Measurements from ENCODE around the gene MPV17.
"Not testable (repeated sequence)": the region's sequence is repeated elsewhere in the genome, so short reads cannot be mapped to it uniquely, and the experiment has no call there.

MPV17 gene

GRCh38 chr2:27322301-27322765 is 564 bp downstream of the MPV17 start:
- no peak for DNase-seq

DNA sequence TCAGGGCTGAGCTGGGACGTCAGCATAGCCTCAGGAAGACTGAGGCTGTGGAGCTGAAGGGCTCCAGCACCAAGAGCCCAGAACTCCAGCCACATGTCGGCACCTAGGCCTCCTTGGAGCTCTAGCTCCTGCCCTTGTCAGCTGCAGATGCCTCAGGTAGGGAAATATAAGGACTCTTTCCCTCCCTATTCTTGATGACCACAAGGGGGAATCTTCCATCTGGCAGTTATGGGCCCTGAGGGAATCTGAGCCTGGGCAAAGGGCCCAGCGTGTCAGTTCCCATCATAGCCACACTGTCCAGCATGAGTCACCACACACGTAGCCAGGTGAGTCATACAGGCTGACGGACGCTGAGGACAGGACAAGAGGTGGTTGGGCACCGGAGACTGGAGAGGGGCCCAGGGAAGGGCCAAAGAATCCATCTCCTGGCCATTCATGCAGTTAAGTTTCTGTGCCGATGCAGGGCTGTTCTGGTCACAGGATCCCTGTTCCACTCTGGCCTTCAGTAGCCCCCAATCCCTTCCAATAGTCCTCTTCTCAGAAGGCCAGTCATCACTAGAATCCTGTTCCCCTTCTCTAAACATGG is 1.8 kb downstream of the MPV17 start:
- DNase-seq: no peak

GRCh38 chr2:27319839-27320238 is 3.1 kb downstream of the MPV17 start:
- DNase-seq: not testable (repeated sequence)

GRCh38 chr2:27316655-27317412 is 6.1 kb downstream of the MPV17 start:
- peak; percentile 37 for DNase-seq

GRCh38 chr2:27315122-27315521 is 7.8 kb downstream of the MPV17 start:
- no peak for DNase-seq

- no peak for DNase-seq
Observed at GRCh38 chr2:27314709-27315108, 8.2 kb downstream of the MPV17 start.

GRCh38 chr2:27313882-27314645 is 8.8 kb downstream of the MPV17 start:
- no peak for DNase-seq

GRCh38 chr2:27312152-27312551 is 10.7 kb downstream of the MPV17 start:
- no peak for DNase-seq

DNA sequence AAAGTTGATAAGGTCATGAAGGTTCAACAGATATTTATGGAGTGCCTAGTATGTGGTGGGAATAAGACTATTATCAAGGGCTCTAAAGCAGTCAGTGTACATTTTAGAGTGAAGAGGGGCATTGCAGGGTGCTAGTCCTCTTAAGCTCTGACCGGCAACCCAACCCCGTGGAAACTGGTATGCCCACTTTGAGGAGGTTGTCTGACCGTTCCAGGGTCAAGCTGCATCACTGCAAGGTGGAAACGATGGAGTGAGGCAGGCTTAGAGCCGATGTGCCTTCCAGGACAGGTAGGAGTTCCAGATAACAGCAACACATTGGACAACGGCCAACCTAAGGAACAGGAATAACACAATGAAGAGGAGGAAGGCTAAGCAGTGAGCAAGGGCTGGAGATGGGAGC is 13.2 kb downstream of the MPV17 start:
- DNase-seq: no peak

DNA sequence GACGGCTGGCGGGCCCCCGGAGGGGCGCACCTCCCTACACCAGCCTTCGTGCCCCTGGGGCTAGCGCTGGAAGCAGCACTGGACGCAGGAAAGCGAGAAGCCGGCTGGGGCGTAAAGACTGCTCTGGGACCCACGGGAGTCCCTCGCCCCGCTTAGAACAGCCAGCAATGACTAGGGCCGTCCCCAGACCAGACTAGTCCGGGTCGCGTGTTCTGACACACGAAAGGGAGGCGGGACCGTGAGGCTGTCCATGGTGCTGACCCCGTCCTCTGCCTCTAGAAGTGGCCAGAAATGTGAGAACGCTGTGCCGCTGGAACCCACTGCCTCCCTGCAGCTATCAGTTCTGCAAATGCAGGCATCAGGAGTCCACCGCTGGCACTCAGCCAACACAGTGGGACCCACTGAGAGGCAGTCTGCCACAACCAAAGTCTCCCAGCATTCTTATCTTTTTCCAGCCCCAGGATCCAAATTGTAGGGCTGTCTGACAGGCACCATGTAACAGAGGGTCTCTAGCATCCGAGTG is 14.5 kb downstream of the MPV17 start, which contains the start of gene UCN:
TSS of gene UCN (minus strand) at position 87 of the 523 bp plus-strand sequence. CDS start 550 bp downstream, outside the sequence.
- DNase-seq: no peak

DNA sequence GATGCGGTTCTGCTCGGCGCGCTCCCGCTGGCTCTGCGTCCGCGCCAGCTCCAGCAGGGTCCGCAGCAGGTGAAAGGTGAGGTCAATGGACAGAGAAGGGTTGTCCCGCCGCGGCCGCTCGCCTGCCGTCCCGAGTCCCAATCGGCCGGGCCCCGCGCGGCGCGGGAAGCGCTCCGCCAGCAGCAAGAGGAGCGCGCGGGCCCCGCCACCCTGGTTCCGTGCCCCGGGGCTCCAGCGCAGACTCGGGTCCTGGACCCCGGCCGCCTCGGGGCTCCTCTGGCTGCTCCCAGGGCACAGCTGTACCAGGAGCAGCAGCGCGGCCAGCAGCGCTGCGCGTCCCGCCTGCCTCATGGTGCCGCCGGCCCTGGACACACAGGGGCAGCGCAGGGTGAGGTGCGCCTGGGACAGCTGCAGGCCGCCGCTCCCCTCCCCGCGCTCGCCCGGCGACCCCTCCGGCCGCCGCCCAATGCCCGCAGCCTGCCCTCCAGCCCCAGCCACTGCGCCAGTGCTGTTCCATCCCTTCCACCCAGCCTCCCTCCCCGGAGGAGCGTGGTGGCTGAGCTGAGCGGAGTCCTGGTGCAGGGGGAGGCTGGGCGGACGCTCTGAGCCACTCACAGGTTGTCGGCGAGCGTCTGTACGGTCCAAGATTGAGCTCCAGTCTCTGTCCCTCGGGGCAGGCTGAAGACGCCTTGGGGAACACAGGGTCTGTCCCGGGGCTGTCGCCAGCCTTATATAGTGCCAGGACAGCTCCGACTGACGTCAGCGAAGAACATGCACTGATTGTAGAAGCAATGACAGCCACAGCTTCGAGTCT is 15.1 kb downstream of the MPV17 start:
- peak; percentile 10 for DNase-seq

- no peak for DNase-seq
Observed at GRCh38 chr2:27307287-27307544, 15.7 kb downstream of the MPV17 start.

DNA sequence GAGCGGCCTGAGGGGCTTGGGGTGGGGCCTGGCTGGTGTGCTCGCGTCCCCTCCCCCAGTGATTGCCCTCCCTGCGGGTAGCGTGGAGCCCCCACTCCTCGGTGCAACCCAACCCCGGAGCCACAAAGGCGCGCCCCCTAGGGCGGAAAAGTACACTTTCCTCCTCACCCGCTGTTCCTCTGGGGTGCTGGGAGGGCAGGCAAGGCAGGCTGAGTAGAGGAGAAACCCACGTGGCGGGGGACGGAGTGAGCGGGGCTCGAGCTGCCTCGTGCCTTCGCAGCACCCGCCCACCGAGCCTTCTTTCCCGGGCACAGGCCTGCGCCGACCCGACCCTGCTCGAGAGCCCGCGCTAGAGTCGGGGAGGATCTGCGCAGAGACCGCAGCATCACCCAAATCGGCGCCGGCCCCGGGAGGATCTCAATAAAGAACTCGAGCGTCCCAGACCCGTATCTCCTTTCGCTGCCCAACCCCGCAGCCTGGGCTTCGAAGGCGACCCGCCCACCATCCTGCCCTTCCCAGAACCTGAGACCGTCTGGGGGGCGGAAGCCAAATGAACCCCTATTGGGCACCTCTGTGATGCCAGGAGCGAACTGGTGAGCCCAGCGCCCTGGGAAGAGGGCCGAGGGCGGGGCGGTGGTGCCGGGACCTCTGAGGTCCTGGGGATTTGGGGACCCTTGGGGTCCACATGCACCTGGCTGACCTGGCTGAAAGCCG is 16.2 kb downstream of the MPV17 start:
- DNase-seq: no peak

- DNase-seq: no peak
Observed at GRCh38 chr2:27306136-27306535, 16.8 kb downstream of the MPV17 start.

GRCh38 chr2:27305516-27305915 is 17.4 kb downstream of the MPV17 start:
- no peak for DNase-seq

GRCh38 chr2:27304488-27305240 is 18.2 kb downstream of the MPV17 start:
- no peak for DNase-seq

GRCh38 chr2:27303093-27304025 is 19.5 kb downstream of the MPV17 start:
- DNase-seq: peak; percentile 58

DNA sequence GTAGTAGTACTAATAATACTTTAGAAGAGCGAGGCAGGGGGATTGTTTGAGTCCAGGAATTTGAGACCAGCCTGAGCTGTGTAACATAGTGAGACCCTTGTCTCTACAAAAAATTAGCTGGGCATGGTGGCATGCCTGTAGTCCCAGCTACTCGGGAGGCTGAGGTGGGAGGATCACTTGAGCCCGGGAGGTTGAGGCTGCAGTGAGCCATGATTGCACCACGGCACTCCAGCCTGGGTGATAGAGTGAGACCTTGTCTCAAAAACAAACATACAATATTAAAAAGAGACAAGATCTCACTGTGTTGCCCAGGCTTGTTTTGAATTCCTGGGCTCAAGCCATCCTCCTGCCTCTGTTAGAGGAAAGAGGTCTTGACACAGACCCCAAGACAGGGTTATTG is 22.3 kb downstream of the MPV17 start:
- DNase-seq: not testable (repeated sequence)

DNA sequence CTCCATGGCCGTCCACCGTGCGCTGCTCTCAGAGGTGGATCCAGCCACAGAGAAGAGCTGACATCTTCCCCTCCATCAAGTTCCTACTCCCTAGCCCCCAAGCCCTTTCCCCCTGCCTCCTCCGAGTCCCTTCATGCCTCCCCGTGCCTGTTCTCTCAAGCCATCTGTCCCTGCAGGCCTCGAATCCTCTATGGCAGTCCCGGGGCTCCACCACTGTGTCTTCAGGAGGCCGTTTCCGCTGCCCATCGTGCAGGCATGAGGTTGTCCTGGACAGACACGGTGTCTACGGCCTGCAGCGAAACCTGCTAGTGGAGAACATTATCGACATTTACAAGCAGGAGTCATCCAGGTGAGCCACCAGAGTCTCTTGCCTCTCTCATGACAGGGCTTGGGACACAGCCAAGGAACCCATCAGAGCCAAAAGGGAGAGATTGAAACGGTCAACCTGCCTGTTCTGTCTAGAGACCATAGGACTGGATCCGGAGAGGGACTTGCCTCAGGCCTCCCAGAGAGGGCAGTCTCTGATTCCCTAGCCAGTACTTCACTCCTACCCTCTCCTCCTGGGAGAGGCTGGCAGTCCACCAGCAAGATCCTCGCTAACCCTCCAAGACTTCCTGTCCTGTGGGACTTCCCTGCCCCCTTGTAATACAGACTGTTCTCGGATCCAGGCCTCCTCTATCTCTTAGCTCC is 24.4 kb downstream of the MPV17 start:
- no peak for DNase-seq

- DNase-seq: no peak
Observed at GRCh38 chr2:27297195-27297594, 25.7 kb downstream of the MPV17 start.

Data from NCI-H748 treated with DMSO at 0.1 percent for 48 hours (cell line).